HFFc6 (cell line): ENCODE measurements around the gene DYNLL1. TPM values are rescaled to one million over a fixed set of nuclear protein-coding genes. Genes with fewer than 3 reads are reported as not detected.

ENCODE experiments used
- DNase-seq: peaks from one replicate; pipeline ENCODE4 v3.0.0-alpha.2; 2018
- H3K27ac Mint-ChIP-seq: 2 replicates; pipeline ENCODE4 v1.8.0; 2020; ENCODE audit warnings: mild to moderate bottlenecking, mixed read lengths
- H3K27me3 Mint-ChIP-seq: 2 replicates; pipeline ENCODE4 v1.8.0; 2021; ENCODE audit warnings: mild to moderate bottlenecking, moderate library complexity, mixed read lengths; ENCODE audit not compliant: insufficient read depth
- H3K36me3 Mint-ChIP-seq: 2 replicates; pipeline ENCODE4 v1.8.0; 2021; ENCODE audit warnings: low read depth, mixed read lengths
- H3K4me1 Mint-ChIP-seq: 2 replicates; pipeline ENCODE4 v1.8.0; 2020; ENCODE audit warnings: low read depth, mixed read lengths
- H3K4me3 Mint-ChIP-seq: 2 replicates; pipeline ENCODE4 v1.8.0; 2020; ENCODE audit warnings: mild to moderate bottlenecking, moderate library complexity, mixed read lengths
- H3K9me3 Mint-ChIP-seq: 2 replicates; pipeline ENCODE4 v1.8.0; 2020; ENCODE audit warnings: mild to moderate bottlenecking, mixed read lengths
- total RNA-seq, 6 experiments: library from RNA; stranded (reverse); fragmentation: NEBNext Ultra II Directional; extraction: Animal tissue kit (Norgen Biotek cat#: 25700); gene quantifications; 2 replicates in 1 of 6; 3 replicates in 5 of 6; pipeline ENCODE4 v1.2.3, GENCODE V29; 2021
- TF ChIP-seq, protein P1 (sequence below): fragments of 200-600 bp; sonication (generic); IDR thresholded peaks from 2 replicates; pipeline ENCODE4 v1.5.0; 2021; ENCODE audit warnings: antibody characterized with exemption, mild to moderate bottlenecking

DYNLL1 gene
- total RNA-seq, 6 experiments from 2014 or later, result 530 to 650 (median 609) TPM

DNA sequence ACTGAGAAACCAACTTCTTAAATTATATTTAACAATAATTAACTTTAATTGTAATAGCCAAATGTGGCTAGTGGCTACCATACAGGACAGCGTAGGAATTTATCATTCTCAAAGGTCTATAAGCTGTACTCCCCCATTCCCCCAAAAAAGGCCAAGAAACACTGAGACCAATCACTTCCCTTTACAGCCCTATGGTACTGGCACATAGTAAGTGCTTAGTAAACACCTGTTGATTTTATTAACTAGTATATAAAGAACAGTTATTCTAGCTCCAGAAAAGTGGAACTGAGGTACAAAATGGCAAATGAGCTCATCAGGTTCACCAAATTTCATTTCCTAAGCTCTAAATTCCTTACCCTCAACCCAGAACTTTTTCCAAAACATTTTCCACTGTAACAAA is 20.3 kb upstream of the DYNLL1 start:
- no peak overlapping the region for H3K27ac Mint-ChIP-seq
- TF ChIP-seq, protein P1, sequence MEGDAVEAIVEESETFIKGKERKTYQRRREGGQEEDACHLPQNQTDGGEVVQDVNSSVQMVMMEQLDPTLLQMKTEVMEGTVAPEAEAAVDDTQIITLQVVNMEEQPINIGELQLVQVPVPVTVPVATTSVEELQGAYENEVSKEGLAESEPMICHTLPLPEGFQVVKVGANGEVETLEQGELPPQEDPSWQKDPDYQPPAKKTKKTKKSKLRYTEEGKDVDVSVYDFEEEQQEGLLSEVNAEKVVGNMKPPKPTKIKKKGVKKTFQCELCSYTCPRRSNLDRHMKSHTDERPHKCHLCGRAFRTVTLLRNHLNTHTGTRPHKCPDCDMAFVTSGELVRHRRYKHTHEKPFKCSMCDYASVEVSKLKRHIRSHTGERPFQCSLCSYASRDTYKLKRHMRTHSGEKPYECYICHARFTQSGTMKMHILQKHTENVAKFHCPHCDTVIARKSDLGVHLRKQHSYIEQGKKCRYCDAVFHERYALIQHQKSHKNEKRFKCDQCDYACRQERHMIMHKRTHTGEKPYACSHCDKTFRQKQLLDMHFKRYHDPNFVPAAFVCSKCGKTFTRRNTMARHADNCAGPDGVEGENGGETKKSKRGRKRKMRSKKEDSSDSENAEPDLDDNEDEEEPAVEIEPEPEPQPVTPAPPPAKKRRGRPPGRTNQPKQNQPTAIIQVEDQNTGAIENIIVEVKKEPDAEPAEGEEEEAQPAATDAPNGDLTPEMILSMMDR, result no peak
- H3K4me3 Mint-ChIP-seq, result no peak overlapping the region
- H3K9me3 Mint-ChIP-seq, result no peaks in the 10 kb centered on the region
- no peaks in the 10 kb centered on the region; the same call in none of the 2 replicates for H3K27me3 Mint-ChIP-seq
- DNase-seq, result no peak
- H3K4me1 Mint-ChIP-seq, result peaks cover 16% of the 10 kb centered on the region
- H3K36me3 Mint-ChIP-seq, result no peaks in the 10 kb centered on the region

DNA sequence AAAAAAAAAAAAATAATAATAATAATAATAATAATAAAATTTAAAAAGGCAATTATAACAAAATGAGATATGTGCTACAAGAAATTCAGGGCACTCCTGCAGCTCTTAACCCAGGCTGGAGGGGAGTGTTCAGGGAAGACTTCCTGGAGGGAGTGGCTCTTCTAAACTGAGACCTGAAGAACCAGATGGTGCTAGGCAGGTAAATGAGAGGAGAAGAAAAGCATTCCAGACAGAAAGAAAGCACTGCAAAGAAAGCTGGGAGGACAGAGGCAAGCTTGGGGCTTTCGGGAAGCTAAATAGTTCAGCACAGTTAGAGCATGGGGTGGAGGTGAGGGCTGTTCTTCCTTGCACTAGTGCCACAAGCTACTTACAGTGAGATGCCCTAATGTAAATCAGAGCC is 16.5 kb upstream of the DYNLL1 start:
- Mint-ChIP-seq H3K4me1 (peaks cover 7% of the 10 kb centered on the region), H3K4me3 (no peak overlapping the region), H3K9me3 (no peaks in the 10 kb centered on the region), H3K36me3 (no peaks in the 10 kb centered on the region), H3K27ac (no peak overlapping the region), H3K27me3 (no peaks in the 10 kb centered on the region; the same call in 1 of the 2 replicates)
- TF ChIP-seq, protein P1, result no peak
- no peak for DNase-seq

DNA sequence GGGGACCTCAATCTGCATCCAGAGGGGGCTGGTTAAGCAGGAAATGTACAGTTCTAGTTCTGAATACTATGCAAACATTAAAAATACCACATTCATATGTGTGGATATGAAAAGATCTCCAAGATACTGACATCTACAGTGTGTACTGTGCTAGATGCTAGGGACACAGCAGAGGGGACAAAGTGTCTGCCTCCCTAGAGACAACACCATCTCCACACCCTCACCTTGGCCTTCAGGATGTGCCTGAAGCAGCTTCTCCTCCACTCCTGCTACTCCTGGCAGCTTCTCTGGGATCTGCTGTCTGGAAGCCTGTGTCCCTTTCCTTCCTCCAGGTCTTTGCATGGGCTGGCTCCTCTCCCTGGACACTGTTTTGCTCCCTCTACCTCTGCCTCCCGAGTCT is 15.7 kb upstream of the DYNLL1 start:
- H3K9me3 Mint-ChIP-seq, result no peaks in the 10 kb centered on the region
- no peaks in the 10 kb centered on the region; the same call in 1 of the 2 replicates for H3K27me3 Mint-ChIP-seq
- no peak overlapping the region for H3K4me3 Mint-ChIP-seq
- no peak overlapping the region for H3K27ac Mint-ChIP-seq
- no peaks in the 10 kb centered on the region for H3K36me3 Mint-ChIP-seq
- TF ChIP-seq, protein P1, result no peak
- no peak for DNase-seq
- H3K4me1 Mint-ChIP-seq, result no peaks in the 10 kb centered on the region

DNA sequence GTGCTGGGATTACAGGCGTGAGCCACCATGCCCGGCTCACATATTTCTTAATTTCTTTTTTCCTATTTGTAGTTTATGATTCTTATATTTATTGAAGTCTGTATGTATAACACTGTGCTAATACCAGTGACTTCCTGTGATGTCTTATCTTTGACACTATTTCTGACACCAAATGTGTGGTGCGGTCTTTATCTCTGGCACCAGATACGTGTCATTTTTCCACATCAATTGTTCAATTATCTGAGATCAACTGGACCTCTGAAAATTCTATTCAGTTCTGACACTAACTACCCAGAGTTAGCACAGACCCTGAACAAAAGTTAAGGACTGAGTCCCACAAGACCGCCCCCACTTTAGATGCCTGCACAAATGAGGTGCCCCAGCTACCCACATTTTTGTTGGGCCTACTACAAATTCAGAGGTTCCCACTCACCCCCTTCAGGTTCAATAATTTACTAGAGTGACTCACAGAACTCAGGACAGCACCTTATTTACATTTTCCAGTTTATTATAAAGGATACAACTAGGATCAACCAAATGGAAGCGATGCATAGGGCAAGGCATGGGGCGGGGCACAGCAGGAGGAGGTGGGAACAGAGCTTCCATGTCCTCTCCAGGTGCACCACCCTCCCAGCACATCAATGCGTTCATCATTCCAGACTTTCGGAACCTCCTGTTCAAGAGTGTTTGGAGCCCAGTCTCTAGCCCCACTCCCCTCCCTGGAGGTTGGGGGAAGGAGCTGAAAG is 14.7 kb upstream of the DYNLL1 start:
- H3K4me3 Mint-ChIP-seq, result no peak overlapping the region
- no peaks in the 10 kb centered on the region for H3K36me3 Mint-ChIP-seq
- TF ChIP-seq, protein P1, result no peak
- H3K27ac Mint-ChIP-seq, result no peak overlapping the region
- no peaks in the 10 kb centered on the region; the same call in 1 of the 2 replicates for H3K27me3 Mint-ChIP-seq
- H3K9me3 Mint-ChIP-seq, result no peaks in the 10 kb centered on the region
- H3K4me1 Mint-ChIP-seq, result no peaks in the 10 kb centered on the region
- DNase-seq, result no peak

DNA sequence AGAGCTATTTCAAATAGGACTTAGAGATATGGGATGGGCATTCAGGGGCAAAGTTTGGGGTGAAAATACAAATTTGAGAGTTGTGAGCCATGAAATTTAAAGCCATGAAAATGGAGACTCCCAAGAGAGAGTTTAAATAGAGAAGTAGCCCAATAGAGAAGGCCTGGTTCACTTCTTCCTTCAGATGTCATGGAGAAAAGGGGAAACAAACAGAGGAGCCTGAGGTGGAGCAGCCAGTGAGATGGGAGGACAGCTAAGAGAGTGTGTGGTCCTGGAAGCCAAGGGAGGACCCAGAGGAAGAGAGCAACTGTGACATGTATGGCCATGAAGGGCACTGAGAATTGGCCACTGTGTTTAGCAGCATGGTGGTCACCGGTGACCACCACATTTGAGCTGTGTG is 12.3 kb upstream of the DYNLL1 start:
- Mint-ChIP-seq H3K4me1 (peaks cover 6% of the 10 kb centered on the region; the same call in 1 of the 2 replicates), H3K4me3 (no peak overlapping the region), H3K27ac (no peak overlapping the region)

More for the DNA sequence above, 12.3 kb upstream of the DYNLL1 start:
- DNase-seq, result no peak
- Mint-ChIP-seq H3K36me3 (peaks cover 5% of the 10 kb centered on the region; the same call in 1 of the 2 replicates), H3K9me3 (no peaks in the 10 kb centered on the region), H3K27me3 (no peaks in the 10 kb centered on the region)
- TF ChIP-seq, protein P1, result no peak
